Muscle of leg (tissue), 11 donors: ENCODE data around the gene ZNF37A. TPM values are rescaled to one million over a fixed set of nuclear protein-coding genes. Genes with fewer than 3 reads are reported as not detected.
"Not testable (repeated sequence)": the region's sequence is repeated elsewhere in the genome, so short reads cannot be mapped to it uniquely, and the experiment has no call there.

Source experiments
- DNase-seq: peaks from one replicate; pipeline ENCODE4 v3.0.0; 2013
- H3K27ac ChIP-seq: one replicate; pipeline ENCODE4 v1.5.1; 2013; ENCODE audit warnings: mild to moderate bottlenecking, low read length, control low read depth
- H3K27me3 ChIP-seq: one replicate; pipeline ENCODE4 v1.6.1; 2013; ENCODE audit warnings: low read length; ENCODE audit not compliant: control insufficient read depth, insufficient read depth
- H3K36me3 ChIP-seq: one replicate; pipeline ENCODE4 v1.6.1; 2013; ENCODE audit warnings: low read length; ENCODE audit not compliant: control insufficient read depth, insufficient read depth
- H3K4me1 ChIP-seq: one replicate; pipeline ENCODE4 v1.6.1; 2013; ENCODE audit warnings: low read length; ENCODE audit not compliant: control insufficient read depth, insufficient read depth
- H3K4me3 ChIP-seq: one replicate; pipeline ENCODE4 v1.5.1; 2013; ENCODE audit warnings: low read length, control low read depth
- H3K9me3 ChIP-seq: replicated peaks from 2 replicates; pipeline ENCODE4 v1.6.1; 2013; ENCODE audit warnings: low read depth, low read length; ENCODE audit not compliant: control insufficient read depth
- WGBS: methylation state at CpG from one replicate; pipeline ENCODE4 v1.1.5; 2013; ENCODE audit warnings: missing lambda C conversion rate; ENCODE audit not compliant: insufficient coverage; 5-methylcytosine and 5-hydroxymethylcytosine counted together
- polyA plus RNA-seq, 8 donors: library from polyadenylated mRNA; unstranded; fragments of 120-200 nt; gene quantifications; one replicate each; pipeline versions ENCODE4 v1.2.1 to v1.2.3, GENCODE V29; 2013; ENCODE audit warnings: inconsistent platforms in 1 of 8, low replicate concordance in 1 of 8; ENCODE audit not compliant: insufficient read length in 8 of 8, insufficient read depth in 1 of 8
- total RNA-seq: library from RNA; stranded (reverse); fragments of 120-200 nt; gene quantifications from one replicate; pipeline ENCODE4 v1.2.4, GENCODE V29; 2013

Gene ZNF37A
- total and polyA plus RNA-seq, 9 donors = 6.3 to 12.2 (median 8.5) TPM

DNA sequence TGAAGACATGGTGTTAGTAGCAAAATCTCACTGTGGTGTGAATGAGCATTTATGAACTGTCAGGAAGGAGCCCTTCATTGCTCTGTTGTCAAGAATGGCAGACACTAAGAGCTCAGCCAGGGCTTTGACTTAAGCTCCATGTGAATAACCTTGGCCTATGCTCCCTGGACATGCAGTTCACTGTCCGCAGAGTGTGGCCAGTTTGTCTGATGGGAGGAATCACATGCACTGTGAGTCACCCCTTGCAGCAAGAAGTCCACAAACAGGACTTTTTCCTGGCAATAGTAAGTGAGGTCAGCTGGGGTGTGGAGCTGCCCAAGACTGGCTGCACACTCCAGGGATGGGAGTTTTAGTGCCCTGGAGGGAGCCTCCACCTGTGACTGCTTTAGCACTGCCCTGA, 49.5 kb downstream of the ZNF37A start:
- DNase-seq = no peak
- Histone ChIP-seq H3K4me1 (no peaks in the 10 kb centered on the region), H3K27me3 (no peaks in the 10 kb centered on the region), H3K4me3 (no peak overlapping the region), H3K27ac (no peak overlapping the region), H3K36me3 (no peaks in the 10 kb centered on the region), H3K9me3 (peaks cover 12% of the 10 kb centered on the region)
- 78% methylated on average over 1 of the region's 1 CpG for WGBS

- WGBS = 87% methylated on average over 10 of the region's 11 CpGs
- no peak for DNase-seq
Measured at GRCh38 chr10:38146579-38147333, 52.6 kb downstream of the ZNF37A start.

GRCh38 chr10:38147686-38148085, 53.5 kb downstream of the ZNF37A start:
- Histone ChIP-seq H3K4me1 (no peaks in the 10 kb centered on the region), H3K27me3 (no peaks in the 10 kb centered on the region), H3K27ac (no peak overlapping the region), H3K36me3 (no peaks in the 10 kb centered on the region), H3K9me3 (peaks cover 18% of the 10 kb centered on the region), H3K4me3 (no peak overlapping the region)
- no peak for DNase-seq
- no CpG with 5 or more reads among the region's 1 CpG for WGBS

More at GRCh38 chr10:38146579-38147333, 52.6 kb downstream of the ZNF37A start:
- no peaks in the 10 kb centered on the region for H3K27me3 ChIP-seq
- H3K36me3 ChIP-seq = no peaks in the 10 kb centered on the region
- H3K27ac ChIP-seq = no peak overlapping the region
- H3K9me3 ChIP-seq = peaks cover 16% of the 10 kb centered on the region
- H3K4me3 ChIP-seq = no peak overlapping the region
- H3K4me1 ChIP-seq = no peaks in the 10 kb centered on the region

DNA sequence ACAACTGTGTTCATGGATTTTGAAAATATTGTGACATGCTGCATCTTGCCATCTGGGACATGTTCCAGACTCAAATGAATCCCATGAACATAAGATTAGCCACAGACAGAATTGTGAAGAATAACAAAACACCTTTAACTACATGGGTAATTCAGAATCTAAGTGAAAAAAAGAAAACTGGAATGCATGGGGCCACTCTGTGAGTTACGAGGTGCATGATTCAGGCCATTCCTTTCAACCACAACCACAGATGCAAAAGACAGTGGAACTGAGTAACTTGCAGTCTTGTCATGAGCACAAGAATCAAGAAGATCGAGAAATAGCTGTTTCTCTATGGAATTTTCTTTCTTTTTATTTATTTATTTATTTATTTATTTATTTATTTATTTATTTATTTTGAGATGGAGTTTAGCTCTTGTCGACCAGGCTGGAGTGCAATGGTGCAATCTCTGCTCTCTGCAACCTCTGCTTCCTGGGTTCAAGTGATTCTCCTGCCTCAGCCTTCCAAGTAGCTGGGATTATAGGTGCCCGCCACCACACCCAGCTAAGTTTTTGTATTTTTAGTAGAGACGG, 56.8 kb downstream of the ZNF37A start:
- not testable (repeated sequence) for H3K27me3 ChIP-seq, H3K4me3 ChIP-seq, H3K27ac ChIP-seq, H3K36me3 ChIP-seq, DNase-seq, H3K4me1 ChIP-seq
- H3K9me3 ChIP-seq = peaks cover 21% of the 10 kb centered on the region
- WGBS = no CpG with 5 or more reads among the region's 5 CpGs

DNA sequence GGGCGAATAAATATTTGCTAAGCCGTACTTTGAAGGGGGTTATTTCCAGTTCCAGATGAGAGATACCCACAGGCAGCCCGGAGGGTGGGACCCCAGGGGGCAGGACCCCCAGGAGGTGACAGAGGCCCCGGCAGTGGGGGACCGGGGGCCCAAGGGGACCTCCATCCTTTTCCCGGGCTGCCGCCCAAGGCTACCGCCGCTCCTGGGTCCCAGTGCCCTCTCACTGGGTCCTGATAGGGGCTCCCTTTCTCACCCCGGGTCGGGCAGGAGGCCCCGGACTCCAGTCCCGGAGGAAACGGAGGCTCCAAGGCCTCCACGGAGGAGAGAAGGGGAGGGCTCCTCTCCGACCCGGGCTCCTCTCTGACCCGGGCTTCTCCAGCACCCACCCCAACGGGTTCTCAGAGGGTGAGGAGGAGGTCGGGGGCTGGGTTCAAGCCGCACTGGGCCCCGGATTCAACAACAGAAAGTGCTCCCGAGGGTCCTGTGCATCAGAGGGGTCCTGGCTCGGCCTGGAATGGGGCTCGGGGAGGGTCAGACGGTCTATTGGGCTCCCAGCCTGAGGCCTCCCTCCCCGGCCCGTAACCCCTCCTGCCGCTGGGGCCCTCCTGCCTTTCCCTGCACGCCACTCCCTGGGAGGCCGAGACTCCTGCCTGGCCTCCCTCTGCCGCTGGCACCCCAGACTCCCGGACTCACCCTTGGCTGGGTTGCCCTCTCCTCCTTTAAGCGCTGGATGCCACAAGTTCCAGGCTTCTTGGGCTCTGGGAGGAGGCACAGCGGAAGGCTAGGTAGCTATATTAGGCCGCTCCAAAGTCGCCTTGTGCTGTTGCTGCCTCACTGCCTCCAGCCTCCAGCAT, 62.5 kb downstream of the ZNF37A start:
- DNase-seq = no peak
- Histone ChIP-seq H3K27me3 (no peaks in the 10 kb centered on the region), H3K9me3 (peaks cover 31% of the 10 kb centered on the region), H3K36me3 (no peaks in the 10 kb centered on the region), H3K4me1 (no peaks in the 10 kb centered on the region), H3K4me3 (no peak overlapping the region), H3K27ac (no peak overlapping the region)
- WGBS = 89% methylated on average over 28 of the region's 37 CpGs

DNA sequence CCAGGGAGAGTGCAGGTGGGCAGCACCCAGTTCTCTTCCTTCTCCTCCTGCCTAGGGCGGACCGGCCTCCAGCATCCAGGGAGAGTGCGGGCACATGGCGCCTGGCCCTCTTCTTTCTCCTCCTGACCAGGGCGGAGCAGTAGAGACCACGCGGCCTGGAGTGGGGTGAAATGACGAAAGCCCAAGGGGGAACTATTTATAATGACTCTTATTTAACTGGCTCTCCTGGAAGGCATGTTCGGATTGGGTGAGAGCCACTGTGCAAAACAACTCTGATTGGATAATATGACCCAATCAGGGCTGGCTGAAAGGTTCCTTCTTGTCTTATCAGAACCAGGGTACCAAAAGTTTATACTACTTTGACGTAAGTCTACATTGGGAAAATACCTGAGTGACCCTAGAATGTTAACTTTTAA, 63.1 kb downstream of the ZNF37A start:
- Histone ChIP-seq H3K27ac (no peak overlapping the region), H3K27me3 (no peaks in the 10 kb centered on the region), H3K36me3 (no peaks in the 10 kb centered on the region), H3K4me3 (no peak overlapping the region), H3K4me1 (no peaks in the 10 kb centered on the region), H3K9me3 (peaks cover 35% of the 10 kb centered on the region)
- DNase-seq = no peak
- 100% methylated on average over 2 of the region's 10 CpGs for WGBS

DNA sequence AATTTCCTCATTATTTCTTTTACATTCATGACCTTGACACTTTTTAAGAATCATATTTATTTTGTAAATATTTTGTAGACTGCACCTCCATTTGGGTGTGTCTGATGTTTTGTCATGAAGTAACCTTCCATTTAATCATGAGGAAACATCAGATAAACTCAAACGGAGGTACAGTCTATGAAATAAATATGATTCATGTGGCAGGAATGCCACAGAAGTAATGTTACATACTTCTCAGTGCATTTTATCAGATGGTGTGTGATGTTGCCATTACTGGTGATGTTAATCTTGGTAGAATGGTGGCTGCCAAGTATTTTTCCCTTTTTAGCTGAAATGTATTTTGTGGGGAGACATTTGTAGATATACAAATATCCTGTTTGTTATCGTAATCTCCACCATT, 64.9 kb downstream of the ZNF37A start:
- Histone ChIP-seq H3K36me3 (no peaks in the 10 kb centered on the region), H3K4me1 (no peaks in the 10 kb centered on the region), H3K27ac (no peak overlapping the region), H3K4me3 (no peak overlapping the region), H3K27me3 (no peaks in the 10 kb centered on the region), H3K9me3 (peaks cover 31% of the 10 kb centered on the region)
- no peak for DNase-seq
- WGBS = no CpG with 5 or more reads among the region's 2 CpGs

- Histone ChIP-seq H3K27me3 (no peaks in the 10 kb centered on the region), H3K9me3 (peaks cover 31% of the 10 kb centered on the region), H3K4me3 (no peak overlapping the region), H3K4me1 (no peaks in the 10 kb centered on the region), H3K27ac (no peak overlapping the region), H3K36me3 (no peaks in the 10 kb centered on the region)
- WGBS = 29% methylated on average over 1 of the region's 1 CpG
- DNase-seq = no peak
Measured at GRCh38 chr10:38163617-38164016, 69.5 kb downstream of the ZNF37A start.

DNA sequence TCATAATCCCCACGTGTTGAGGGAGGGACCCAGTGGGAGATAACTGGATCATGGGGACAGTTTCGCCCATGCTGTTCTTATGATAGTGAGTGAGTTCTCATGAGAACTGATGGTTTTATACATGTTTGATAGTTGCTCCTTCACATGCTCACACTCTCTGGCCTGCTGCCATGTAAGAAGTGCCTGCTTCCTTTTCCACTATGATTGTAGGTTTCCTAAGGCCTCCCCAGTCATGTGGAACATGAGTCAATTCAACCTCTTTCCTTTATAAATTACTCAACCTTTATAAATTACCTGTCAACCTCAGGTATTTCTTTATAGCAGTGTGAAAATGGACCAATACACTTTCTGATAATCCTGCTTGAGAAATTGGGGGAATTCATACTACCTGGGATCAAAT, 80.2 kb downstream of the ZNF37A start:
- H3K27ac ChIP-seq = no peak overlapping the region
- no peak for DNase-seq
- H3K4me1 ChIP-seq = no peaks in the 10 kb centered on the region
- H3K27me3 ChIP-seq = no peaks in the 10 kb centered on the region
- no peak overlapping the region for H3K4me3 ChIP-seq
- peaks cover 17% of the 10 kb centered on the region for H3K9me3 ChIP-seq
- H3K36me3 ChIP-seq = no peaks in the 10 kb centered on the region
- no CpG with 5 or more reads among the region's 2 CpGs for WGBS

DNA sequence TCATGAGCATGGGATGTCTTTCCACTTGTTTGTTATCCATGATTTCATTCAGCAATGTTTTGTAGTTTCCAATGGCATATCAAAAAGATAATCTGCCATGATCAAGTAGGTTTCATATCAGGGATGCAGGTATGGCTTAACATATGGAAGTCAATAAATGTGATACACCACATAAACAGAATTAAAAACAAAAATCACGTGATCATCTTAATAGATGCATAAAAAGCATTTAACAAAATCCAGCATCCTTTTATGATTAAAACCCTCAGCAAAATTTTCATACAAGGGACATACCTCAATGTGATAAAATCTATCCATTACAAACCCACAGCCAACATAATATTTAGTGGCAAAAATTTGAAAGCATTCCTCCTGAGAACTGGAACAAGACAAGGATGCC, 90.3 kb downstream of the ZNF37A start:
- no CpG with 5 or more reads among the region's 1 CpG for WGBS
- H3K36me3 ChIP-seq = no peaks in the 10 kb centered on the region
- H3K4me1 ChIP-seq = no peaks in the 10 kb centered on the region
- H3K27ac ChIP-seq = no peak overlapping the region
- peaks cover 10% of the 10 kb centered on the region for H3K9me3 ChIP-seq
- no peaks in the 10 kb centered on the region for H3K27me3 ChIP-seq
- no peak for DNase-seq
- H3K4me3 ChIP-seq = no peak overlapping the region
